HG02943 (cell line): Measurements from ENCODE around the gene MYLK.

ENCODE experiments used
- ATAC-seq: cut with Tn5 transposase; IDR thresholded peaks from one replicate; pipeline ENCODE4 v1.9.1; 2021; ENCODE audit warnings: mild to moderate bottlenecking, low read depth, moderate library complexity; ENCODE audit not compliant: unreplicated experiment

MYLK gene

GRCh38 chr3:123637131-123637530 lies 247.0 kb downstream of the MYLK start:
- no peak for ATAC-seq

- ATAC-seq = no peak
These were observed 247.7 kb downstream of the MYLK start for GRCh38 chr3:123636431-123636841.

GRCh38 chr3:123635717-123636116 lies 248.4 kb downstream of the MYLK start:
- no peak for ATAC-seq

- ATAC-seq = no peak
These were observed 248.9 kb downstream of the MYLK start for GRCh38 chr3:123635217-123635616.

- no peak for ATAC-seq
These were observed 249.7 kb downstream of the MYLK start for GRCh38 chr3:123634149-123635051.

- no peak for ATAC-seq
These were observed 250.6 kb downstream of the MYLK start for GRCh38 chr3:123633530-123633929.

- no peak for ATAC-seq
These were observed 251.9 kb downstream of the MYLK start for GRCh38 chr3:123632161-123632655.

DNA sequence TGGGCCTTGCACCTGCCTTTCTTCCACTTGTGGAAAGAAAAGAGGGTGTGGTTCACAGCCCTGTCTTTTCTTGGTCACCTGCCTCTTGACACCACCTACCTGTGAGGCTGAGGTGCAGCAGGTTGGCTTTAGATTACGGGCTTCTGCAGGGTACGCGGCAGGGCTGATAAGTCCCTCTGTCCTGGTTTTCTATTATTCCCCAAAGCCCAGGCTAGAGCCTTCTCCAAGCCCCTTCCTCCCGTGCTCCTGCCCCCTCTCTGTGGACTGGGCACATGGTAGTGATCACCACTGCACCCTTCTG lies 254.4 kb downstream of the MYLK start:
- ATAC-seq = no peak

- ATAC-seq = no peak
These were observed 255.0 kb downstream of the MYLK start for GRCh38 chr3:123628996-123629746.

GRCh38 chr3:123627673-123628670 lies 256.2 kb downstream of the MYLK start:
- no peak for ATAC-seq

- ATAC-seq = no peak
These were observed 257.3 kb downstream of the MYLK start for GRCh38 chr3:123626881-123627280.

- no peak for ATAC-seq
These were observed 259.8 kb downstream of the MYLK start for GRCh38 chr3:123624302-123624701.

DNA sequence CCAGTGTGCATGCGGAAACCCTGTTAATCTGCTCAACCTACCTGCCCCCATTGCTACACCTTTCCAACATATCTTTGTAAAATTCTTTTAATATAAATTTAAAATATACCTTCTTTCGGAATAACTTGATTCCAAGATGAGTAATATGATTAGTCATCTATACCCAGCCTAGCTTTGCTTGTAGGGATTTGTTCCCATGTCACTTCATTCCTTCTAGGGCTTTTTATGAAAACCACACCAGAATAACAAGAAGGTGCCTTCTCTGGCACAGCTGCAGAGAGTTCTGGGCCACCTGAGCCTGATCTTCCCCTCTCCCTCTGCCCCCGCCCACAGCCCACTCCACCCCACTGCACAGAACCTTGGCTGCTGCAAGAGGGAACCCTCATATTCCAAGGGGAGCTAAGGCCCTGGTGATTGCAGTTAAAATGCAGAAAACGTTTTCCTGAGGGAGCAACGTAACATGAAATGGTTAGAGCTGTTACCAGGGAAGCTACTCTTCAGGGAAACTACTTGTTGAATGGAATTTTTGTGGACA lies 260.7 kb downstream of the MYLK start:
- no peak for ATAC-seq

- ATAC-seq = no peak
These were observed 261.4 kb downstream of the MYLK start for GRCh38 chr3:123622766-123623165.

GRCh38 chr3:123621850-123622189 lies 262.3 kb downstream of the MYLK start:
- no peak for ATAC-seq

GRCh38 chr3:123621186-123621849 lies 262.8 kb downstream of the MYLK start:
- ATAC-seq = no peak

GRCh38 chr3:123620343-123620742 lies 263.8 kb downstream of the MYLK start:
- ATAC-seq = no peak

- ATAC-seq = no peak
These were observed 265.2 kb downstream of the MYLK start for GRCh38 chr3:123618768-123619484.

GRCh38 chr3:123618076-123618708 lies 265.9 kb downstream of the MYLK start:
- no peak for ATAC-seq
